OCI-LY7 (cell line): ENCODE measurements around the gene ZNF33A.

Experiments
- CTCF ChIP-seq: fragments of 200-600 bp; sonication (generic); conservative IDR thresholded peaks from 2 replicates; pipeline ENCODE4 v1.5.1; 2014; ENCODE audit warnings: mild to moderate bottlenecking, antibody characterized with exemption, low read length, moderate library complexity, mixed read lengths
- EZH2phosphoT487 ChIP-seq: fragments of 200-600 bp; sonication (generic); IDR thresholded peaks from 2 replicates; pipeline ENCODE4 v1.6.1; 2018; ENCODE audit warnings: low read depth, borderline replicate concordance, mild to moderate bottlenecking, mixed run types, antibody characterized with exemption, low read length, moderate library complexity, mixed read lengths

GRCh38 chr10:38032886-38033285 lies 22.4 kb downstream of the ZNF33A start:
- TF ChIP-seq CTCF = no peak
- no peak for TF ChIP-seq EZH2phosphoT487
